ENCODE data around the gene PIK3R6. TPM values are rescaled to one million over a fixed set of nuclear protein-coding genes. Genes with fewer than 3 reads are reported as not detected.

PIK3R6 gene
- total RNA-seq, 1 experiment from 2014 or later = not detected

DNA sequence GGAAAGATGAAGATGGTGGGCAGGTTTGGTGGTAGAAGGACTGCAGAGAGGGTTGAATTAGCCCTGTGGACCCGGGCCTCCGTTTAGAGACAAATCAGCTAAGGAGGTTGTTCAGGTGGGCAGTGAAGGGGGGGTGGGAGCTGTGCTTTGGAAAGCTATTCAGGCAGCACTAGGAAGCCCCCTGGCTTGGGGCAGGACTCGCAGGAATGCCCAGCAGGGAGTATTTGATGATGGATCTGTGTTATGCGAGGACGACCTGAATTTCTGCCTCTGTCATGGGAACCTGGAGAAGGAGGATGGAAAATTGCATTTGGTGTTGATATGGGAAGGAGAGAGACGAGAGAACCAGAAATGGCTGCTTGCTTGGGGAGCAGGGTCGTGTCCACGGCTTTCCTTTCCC lies 112.6 kb downstream of the PIK3R6 start:
- intact Hi-C loops (cut with micrococcal nuclease; ENCODE audit: unreplicated experiment) = loop anchor here (1.0 kb wide), 1 partner anchor 30 kb away; no protein-coding TSS in a partner anchor
- H3K4me1 Mint-ChIP-seq (ENCODE audit: low read depth, unreplicated experiment) = no peaks in the 10 kb centered on the region
- Histone ChIP-seq H3K27me3 (replicated peaks; ENCODE audit: control insufficient read depth, insufficient read depth, low read length) (no peaks in the 10 kb centered on the region), H3K36me3 (ENCODE audit: control insufficient read depth, insufficient read depth, low read length) (no peaks in the 10 kb centered on the region), H3K4me1 (no peaks in the 10 kb centered on the region), H3K4me3 (ENCODE audit: low read depth, low read length) (no peak overlapping the region), H3K9me3 (no peaks in the 10 kb centered on the region)
- H3K9me3 Mint-ChIP-seq (ENCODE audit: unreplicated experiment) = no peaks in the 10 kb centered on the region
- H3K36me3 Mint-ChIP-seq (ENCODE audit: insufficient read depth, unreplicated experiment) = no peaks in the 10 kb centered on the region
- TF ChIP-seq CTCF (IDR thresholded peaks at IDR 0.05; ENCODE audit: insufficient read depth in 1 of 2, low read depth in 1 of 2, low read length in 1 of 2, severe bottlenecking in 1 of 2, unreplicated experiment in 1 of 2) = no peak
- ChIA-PET CTCF (no interaction called here), POLR2A (no interaction called here)
- peaks cover 30% of the 10 kb centered on the region for H3K27me3 Mint-ChIP-seq (ENCODE audit: insufficient read depth, unreplicated experiment)
- DNase-seq = no peak
- no peak overlapping the region for H3K4me3 Mint-ChIP-seq (ENCODE audit: unreplicated experiment)
- H3K27ac Mint-ChIP-seq (ENCODE audit: unreplicated experiment) = no peak overlapping the region
- BruUV-seq (replicated peaks) = no TSS peak

DNA sequence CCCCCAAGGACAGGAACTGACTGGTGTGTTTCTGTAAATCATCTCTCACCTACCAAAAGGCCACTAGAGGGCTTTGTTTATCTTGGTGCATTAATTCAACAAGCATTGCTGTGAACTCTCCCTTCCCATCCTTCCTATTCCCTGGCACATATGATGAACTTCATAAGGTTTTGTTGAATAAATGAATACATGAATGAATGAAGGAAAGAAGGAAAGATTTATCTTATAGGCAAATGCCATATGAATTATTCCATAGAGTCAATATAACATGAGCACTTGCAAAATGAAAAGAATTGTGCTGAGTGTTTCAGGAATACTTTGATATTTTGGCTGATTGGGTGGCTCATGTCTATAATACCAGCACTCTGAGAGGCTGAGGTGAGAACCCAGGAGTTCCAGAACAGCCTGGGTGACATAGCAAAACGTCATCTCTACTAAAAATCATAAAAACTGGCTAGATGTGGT lies 113.5 kb downstream of the PIK3R6 start:
- Histone ChIP-seq H3K27me3 (replicated peaks; ENCODE audit: control insufficient read depth, insufficient read depth, low read length) (no peaks in the 10 kb centered on the region; the same call in 1 of the 2 replicates), H3K9me3 (no peaks in the 10 kb centered on the region), H3K36me3 (ENCODE audit: control insufficient read depth, insufficient read depth, low read length) (no peaks in the 10 kb centered on the region), H3K4me3 (ENCODE audit: low read depth, low read length) (no peak overlapping the region), H3K4me1 (no peaks in the 10 kb centered on the region)
- Mint-ChIP-seq H3K4me3 (ENCODE audit: unreplicated experiment) (no peak overlapping the region), H3K27me3 (ENCODE audit: insufficient read depth, unreplicated experiment) (peaks cover 30% of the 10 kb centered on the region), H3K36me3 (ENCODE audit: insufficient read depth, unreplicated experiment) (no peaks in the 10 kb centered on the region), H3K9me3 (ENCODE audit: unreplicated experiment) (no peaks in the 10 kb centered on the region), H3K4me1 (ENCODE audit: low read depth, unreplicated experiment) (no peaks in the 10 kb centered on the region), H3K27ac (ENCODE audit: unreplicated experiment) (no peak overlapping the region)
- intact Hi-C loops (cut with micrococcal nuclease; ENCODE audit: unreplicated experiment) = loop anchor here (1.0 kb wide), 1 partner anchor 31 kb away; no protein-coding TSS in a partner anchor
- CTCF ChIA-PET = no interaction called here
- TF ChIP-seq CTCF (IDR thresholded peaks at IDR 0.05; ENCODE audit: insufficient read depth in 1 of 2, low read depth in 1 of 2, low read length in 1 of 2, severe bottlenecking in 1 of 2, unreplicated experiment in 1 of 2) = peak; percentile 29 to 49
- POLR2A ChIA-PET = no interaction called here
- no TSS peak for BruUV-seq (replicated peaks)
- DNase-seq = peak in 1 of 2 experiments; percentile 14

DNA sequence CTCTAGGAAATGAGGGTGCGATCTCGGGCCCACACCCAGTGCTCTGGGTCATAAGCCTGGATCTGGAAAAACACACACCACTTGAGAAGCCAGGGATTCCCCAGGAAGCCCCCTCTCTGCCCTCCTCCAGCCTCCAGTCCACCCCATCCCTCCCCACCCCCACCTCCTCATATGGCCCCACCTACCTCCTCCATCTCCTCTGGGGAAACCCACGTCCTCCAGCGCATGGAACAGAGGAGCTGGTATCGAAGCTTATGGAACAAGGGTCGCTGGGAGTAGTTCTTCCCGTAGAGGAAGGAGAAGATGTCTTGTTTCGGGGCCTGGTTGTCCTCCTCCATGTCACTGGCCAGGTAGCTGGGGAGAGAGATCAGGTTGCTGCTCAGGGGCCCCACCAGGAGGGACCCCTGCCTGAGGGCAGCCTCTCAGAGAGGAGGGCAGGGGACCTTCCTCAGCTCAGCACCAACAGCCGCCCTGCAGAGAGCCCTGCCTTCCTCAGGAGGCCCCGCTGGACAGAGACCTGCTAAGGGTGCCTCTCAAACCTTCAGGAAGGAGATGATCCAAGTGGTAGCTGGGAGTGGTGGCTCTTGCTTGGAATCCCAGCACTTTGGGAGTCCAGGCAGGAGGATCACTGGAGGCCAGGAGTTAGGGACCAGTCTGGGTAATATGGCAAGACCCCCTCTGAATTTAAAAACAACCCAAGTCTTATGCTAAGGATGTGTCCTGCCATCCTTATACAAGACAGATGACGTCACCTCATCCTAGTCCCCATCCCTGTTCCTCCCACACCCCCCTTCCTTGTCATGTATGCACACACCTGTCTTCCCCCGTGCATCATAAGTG lies 114.1 kb downstream of the PIK3R6 start:
- Mint-ChIP-seq H3K4me3 (ENCODE audit: unreplicated experiment) (no peak overlapping the region), H3K9me3 (ENCODE audit: unreplicated experiment) (no peaks in the 10 kb centered on the region), H3K27ac (ENCODE audit: unreplicated experiment) (no peak overlapping the region), H3K27me3 (ENCODE audit: insufficient read depth, unreplicated experiment) (peaks cover 30% of the 10 kb centered on the region), H3K36me3 (ENCODE audit: insufficient read depth, unreplicated experiment) (no peaks in the 10 kb centered on the region), H3K4me1 (ENCODE audit: low read depth, unreplicated experiment) (no peaks in the 10 kb centered on the region)
- POLR2A ChIA-PET = no interaction called here
- Histone ChIP-seq H3K36me3 (ENCODE audit: control insufficient read depth, insufficient read depth, low read length) (no peaks in the 10 kb centered on the region), H3K4me3 (ENCODE audit: low read depth, low read length) (no peak overlapping the region), H3K27me3 (replicated peaks; ENCODE audit: control insufficient read depth, insufficient read depth, low read length) (no peaks in the 10 kb centered on the region; the same call in 1 of the 2 replicates), H3K4me1 (no peaks in the 10 kb centered on the region), H3K9me3 (no peaks in the 10 kb centered on the region)
- BruUV-seq (replicated peaks) = no TSS peak
- CTCF ChIA-PET = no interaction called here
- DNase-seq = no peak
- intact Hi-C loops (cut with micrococcal nuclease; ENCODE audit: unreplicated experiment) = no loop called here
- TF ChIP-seq CTCF (IDR thresholded peaks at IDR 0.05; ENCODE audit: insufficient read depth in 1 of 2, low read depth in 1 of 2, low read length in 1 of 2, severe bottlenecking in 1 of 2, unreplicated experiment in 1 of 2) = no peak

Other genes with a start within 250 kb of the PIK3R6 start
- 64.3 and 74.0 TPM in 2 replicates for gene MYH10, start 236.9 kb downstream of the PIK3R6 start, total RNA-seq (2022)
- not detected in 2 replicates for gene CCDC42, start 122.8 kb downstream of the PIK3R6 start, total RNA-seq (2022)
- not detected in 2 replicates for gene SPDYE4, start 109.1 kb downstream of the PIK3R6 start, total RNA-seq (2022)
- not detected in 2 replicates for gene MFSD6L, start 68.3 kb downstream of the PIK3R6 start, total RNA-seq (2022)
- not detected in 2 replicates for gene PIK3R5, start 98.0 kb upstream of the PIK3R6 start, total RNA-seq (2022)
- gene NTN1, start 153.8 kb upstream of the PIK3R6 start, total RNA-seq (2022) = 0.86 and 0.88 TPM in 2 replicates